Lung (tissue), 12 donors: Measurements from ENCODE around the gene DIP2C. TPM values are rescaled to one million over a fixed set of nuclear protein-coding genes. Genes with fewer than 3 reads are reported as not detected.

Experiments
- ATAC-seq: fragments of 200-7000 bp; cut with Tn5 transposase; one replicate; pipeline ENCODE4 v1.9.1; 2020; ENCODE audit warnings: moderate number of reproducible peaks; ENCODE audit not compliant: insufficient read depth, low FRiP score
- DNase-seq, 3 donors: peaks; one replicate each; pipeline ENCODE4 v3.0.0-alpha.2; 2013 to 2017
- H3K27ac ChIP-seq, 2 donors: one replicate each; pipeline ENCODE4 v1.5.1; 2013; ENCODE audit warnings: mild to moderate bottlenecking in 2 of 2, moderate library complexity in 2 of 2, control low read depth in 1 of 2, inconsistent platforms in 1 of 2, low read depth in 1 of 2, low read length in 1 of 2
- H3K27me3 ChIP-seq, 3 donors: one replicate each; pipeline ENCODE4 v1.5.1; 2013; ENCODE audit warnings: low read length in 2 of 3; ENCODE audit not compliant: control insufficient read depth in 3 of 3, insufficient read depth in 3 of 3
- H3K36me3 ChIP-seq, 4 donors: one replicate each; pipeline ENCODE4 v1.5.1; 2013; ENCODE audit warnings: low read length in 4 of 4, mild to moderate bottlenecking in 1 of 4, moderate library complexity in 1 of 4; ENCODE audit not compliant: control insufficient read depth in 4 of 4, insufficient read depth in 4 of 4
- H3K4me1 ChIP-seq, 5 donors: one replicate each; pipeline ENCODE4 v1.5.1; 2013; ENCODE audit warnings: low read length in 5 of 5, mild to moderate bottlenecking in 2 of 5, moderate library complexity in 1 of 5; ENCODE audit not compliant: control insufficient read depth in 5 of 5, insufficient read depth in 5 of 5
- H3K4me3 ChIP-seq: one replicate; pipeline ENCODE4 v1.5.1; 2013; ENCODE audit warnings: mild to moderate bottlenecking, control low read depth, moderate library complexity
- H3K9ac ChIP-seq, 2 donors: one replicate each; pipeline ENCODE4 v1.5.1; 2013; ENCODE audit warnings: low read length in 2 of 2, control low read depth in 1 of 2; ENCODE audit not compliant: insufficient read depth in 1 of 2
- H3K9me3 ChIP-seq, 4 donors: one replicate each; pipeline ENCODE4 v1.5.1; 2013; ENCODE audit warnings: low read length in 3 of 4, mild to moderate bottlenecking in 1 of 4, moderate library complexity in 1 of 4; ENCODE audit not compliant: control insufficient read depth in 4 of 4, insufficient read depth in 3 of 4
- WGBS, 2 donors: extraction: QIAGEN DNeasy Blood & Tissue Kit; methylation state at CpG; one replicate each; pipeline ENCODE4 v1.1.7; 2013; 5-methylcytosine and 5-hydroxymethylcytosine counted together
- polyA plus RNA-seq, 2 donors: library from polyadenylated mRNA; stranded (reverse); fragments of 200-250 nt; gene quantifications; one replicate each; pipeline ENCODE4 v1.2.1, GENCODE V29; 2013
- total RNA-seq, 2 donors: library from RNA; depleted of rRNA in 1 of 2; stranded (reverse); fragments of >200 nt in 1 of 2; gene quantifications; one replicate each; pipeline ENCODE4 v1.2.1, GENCODE V29; 2014 to 2021
- TF ChIP-seq, protein P1 (sequence below): IDR thresholded peaks from 2 replicates; pipeline ENCODE4 v1.5.1; 2012; ENCODE audit warnings: mild to moderate bottlenecking; ENCODE audit errors: control extremely low read depth, extremely low read depth
- donor health status: control.
- donor health status: control.
- donor health status: Bipolar disorder and iron deficiency.
- donor health status: healthy.
- donor health status: DM: yes; HTN: yes; CAD: no.

The DIP2C gene
- total and polyA plus RNA-seq, 4 donors, result 3.6 to 20.0 (median 9.5) TPM

DNA sequence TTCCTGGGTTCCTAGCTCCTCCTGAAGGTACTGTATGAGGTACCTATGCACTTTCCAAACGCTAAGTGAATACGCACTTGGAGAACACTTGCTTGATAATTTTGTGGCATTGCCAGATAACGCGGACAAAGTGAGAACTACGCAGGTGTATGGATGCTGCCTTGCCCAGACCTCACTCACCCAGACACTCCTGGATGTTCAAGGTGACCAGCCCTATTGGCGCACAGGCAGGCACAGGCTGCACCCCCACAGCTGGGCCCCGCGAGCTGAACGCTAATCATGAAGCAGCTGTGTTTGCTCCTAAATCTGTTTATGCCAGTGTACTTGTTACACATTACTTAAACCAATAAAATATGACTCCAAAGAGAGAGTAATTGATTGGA, 27.3 kb downstream of the DIP2C start:
- Histone ChIP-seq H3K9me3 (no peaks in the 10 kb centered on the region), H3K4me1 (peaks cover 4 to 27% (median 21%) of the 10 kb centered on the region in 5 donors), H3K9ac (no peak overlapping the region), H3K4me3 (no peak overlapping the region), H3K27me3 (no peaks in the 10 kb centered on the region), H3K36me3 (no peaks in the 10 kb centered on the region), H3K27ac (no peak overlapping the region)
- ATAC-seq (no peak), DNase-seq (no peak)
- TF ChIP-seq, protein P1, sequence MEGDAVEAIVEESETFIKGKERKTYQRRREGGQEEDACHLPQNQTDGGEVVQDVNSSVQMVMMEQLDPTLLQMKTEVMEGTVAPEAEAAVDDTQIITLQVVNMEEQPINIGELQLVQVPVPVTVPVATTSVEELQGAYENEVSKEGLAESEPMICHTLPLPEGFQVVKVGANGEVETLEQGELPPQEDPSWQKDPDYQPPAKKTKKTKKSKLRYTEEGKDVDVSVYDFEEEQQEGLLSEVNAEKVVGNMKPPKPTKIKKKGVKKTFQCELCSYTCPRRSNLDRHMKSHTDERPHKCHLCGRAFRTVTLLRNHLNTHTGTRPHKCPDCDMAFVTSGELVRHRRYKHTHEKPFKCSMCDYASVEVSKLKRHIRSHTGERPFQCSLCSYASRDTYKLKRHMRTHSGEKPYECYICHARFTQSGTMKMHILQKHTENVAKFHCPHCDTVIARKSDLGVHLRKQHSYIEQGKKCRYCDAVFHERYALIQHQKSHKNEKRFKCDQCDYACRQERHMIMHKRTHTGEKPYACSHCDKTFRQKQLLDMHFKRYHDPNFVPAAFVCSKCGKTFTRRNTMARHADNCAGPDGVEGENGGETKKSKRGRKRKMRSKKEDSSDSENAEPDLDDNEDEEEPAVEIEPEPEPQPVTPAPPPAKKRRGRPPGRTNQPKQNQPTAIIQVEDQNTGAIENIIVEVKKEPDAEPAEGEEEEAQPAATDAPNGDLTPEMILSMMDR, result no peak
- WGBS, 2 donors, result 93 to 96% methylated on average over 9 of the region's 9 CpGs

DNA sequence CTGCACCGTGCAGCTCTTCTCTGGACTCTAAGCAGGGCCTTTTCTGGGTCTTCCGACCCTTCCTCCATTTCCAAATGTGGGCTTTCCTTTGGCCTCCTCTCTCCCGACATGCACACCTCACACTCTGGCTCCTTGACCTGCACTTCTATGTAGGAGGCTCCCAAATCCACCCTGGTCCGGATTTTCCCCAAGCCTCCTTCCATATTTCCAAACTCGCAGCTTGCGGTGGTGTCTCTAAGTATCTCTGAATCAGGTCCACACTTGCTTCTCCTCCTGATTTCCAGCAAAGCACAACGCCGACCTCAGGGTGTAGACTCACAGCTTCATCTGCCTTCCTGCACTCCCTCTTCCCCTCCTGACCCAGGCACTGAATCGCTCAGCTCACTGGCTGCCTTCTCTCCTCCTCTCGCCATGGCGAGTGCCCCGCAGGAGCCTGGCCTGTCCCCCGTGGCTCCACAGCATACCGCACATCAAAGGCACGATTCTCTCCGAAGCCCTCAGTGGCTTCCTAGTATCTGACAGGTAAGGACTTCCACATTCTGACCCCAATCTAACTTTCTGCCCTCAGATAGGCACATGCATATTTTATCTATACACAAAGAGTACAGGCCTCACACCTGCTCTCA, 27.8 kb downstream of the DIP2C start:
- H3K9ac ChIP-seq, result no peak overlapping the region
- ATAC-seq (no peak), DNase-seq (no peak)
- H3K27ac ChIP-seq, result no peak overlapping the region
- TF ChIP-seq, protein P1, result no peak
- H3K4me1 ChIP-seq, result peaks cover 4 to 27% (median 21%) of the 10 kb centered on the region in 5 donors
- H3K9me3 ChIP-seq, result no peaks in the 10 kb centered on the region
- 90 to 92% methylated on average over 16 of the region's 16 CpGs for WGBS, 2 donors
- no peak overlapping the region for H3K4me3 ChIP-seq
- no peaks in the 10 kb centered on the region for H3K36me3 ChIP-seq
- no peaks in the 10 kb centered on the region for H3K27me3 ChIP-seq

DNA sequence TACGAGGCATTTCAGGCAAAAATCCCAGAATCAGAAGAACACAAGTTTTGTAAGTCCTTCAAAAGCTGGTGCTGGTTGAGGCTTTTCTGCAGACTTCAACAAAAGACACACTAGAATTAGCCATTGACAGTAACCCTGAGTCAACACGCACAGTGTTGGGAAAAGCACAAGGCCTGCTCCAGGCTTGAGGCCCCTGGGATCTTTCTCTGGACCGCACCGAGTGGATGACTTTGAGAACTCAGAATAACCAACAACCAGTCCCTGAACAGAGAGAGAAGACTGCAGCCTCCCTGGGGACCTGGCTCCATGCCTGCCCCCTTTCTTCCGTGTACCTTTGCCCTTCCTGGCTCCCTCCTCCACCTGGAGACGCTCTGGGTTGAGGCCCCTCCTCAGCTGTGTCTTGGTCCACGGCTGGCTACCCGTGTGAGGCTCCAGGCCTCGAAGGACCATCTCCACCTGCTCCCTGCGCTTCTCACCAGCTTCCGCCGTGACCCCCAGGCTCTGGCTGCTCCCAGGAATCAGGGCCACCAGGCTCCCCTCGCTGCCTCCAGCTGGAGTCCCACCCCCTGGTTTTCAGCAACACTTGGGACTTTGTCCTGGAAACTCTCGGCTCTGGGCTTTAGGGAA, 28.4 kb downstream of the DIP2C start:
- Histone ChIP-seq H3K36me3 (no peaks in the 10 kb centered on the region), H3K9me3 (no peaks in the 10 kb centered on the region), H3K27ac (peak overlapping the region in 1 of 2 donors; percentile 80), H3K27me3 (no peaks in the 10 kb centered on the region), H3K9ac (no peak overlapping the region), H3K4me1 (peaks cover 4 to 24% (median 21%) of the 10 kb centered on the region in 5 donors), H3K4me3 (no peak overlapping the region)
- DNase-seq, result no peak
- TF ChIP-seq, protein P1, result no peak
- 88 to 89% methylated on average over 14 of the region's 14 CpGs for WGBS, 2 donors
- no peak for ATAC-seq
